Liver (tissue), 9 donors: ENCODE results near the gene PARD3. TPM values are rescaled to one million over a fixed set of nuclear protein-coding genes. Genes with fewer than 3 reads are reported as not detected.

ENCODE experiments used
- DNase-seq: peaks from one replicate; pipeline ENCODE4 v3.0.0-alpha.2; 2017; ENCODE audit warnings: low spot score
- H3K27ac ChIP-seq, 2 donors: one replicate each; pipeline ENCODE4 v1.7.0; 2013; ENCODE audit warnings: inconsistent platforms in 2 of 2, low read length in 2 of 2, control low read depth in 1 of 2, low read depth in 1 of 2, mild to moderate bottlenecking in 1 of 2
- H3K27me3 ChIP-seq, 4 donors: one replicate each; pipeline versions ENCODE4 v1.6.1 to v1.7.0; 2013; ENCODE audit warnings: low read length in 3 of 4, inconsistent platforms in 1 of 4, mild to moderate bottlenecking in 1 of 4, moderate library complexity in 1 of 4; ENCODE audit not compliant: control insufficient read depth in 4 of 4, insufficient read depth in 4 of 4
- H3K36me3 ChIP-seq, 4 donors: one replicate each; pipeline versions ENCODE4 v1.6.1 to v1.7.0; 2013; ENCODE audit warnings: low read length in 3 of 4, mild to moderate bottlenecking in 3 of 4, low read depth in 1 of 4, moderate library complexity in 1 of 4; ENCODE audit not compliant: control insufficient read depth in 4 of 4, insufficient read depth in 3 of 4
- H3K4me1 ChIP-seq, 4 donors: one replicate each; pipeline versions ENCODE4 v1.6.1 to v1.7.0; 2013; ENCODE audit warnings: low read length in 3 of 4, mild to moderate bottlenecking in 3 of 4, moderate library complexity in 1 of 4; ENCODE audit not compliant: control insufficient read depth in 4 of 4, insufficient read depth in 4 of 4
- H3K4me3 ChIP-seq, 3 donors: one replicate each; pipeline versions ENCODE4 v1.6.1 to v1.7.0; 2013; ENCODE audit warnings: low read length in 3 of 3, control low read depth in 1 of 3, low read depth in 1 of 3, mild to moderate bottlenecking in 1 of 3
- H3K9ac ChIP-seq, 2 donors: one replicate each; pipeline ENCODE4 v1.7.0; 2013; ENCODE audit warnings: low read length in 2 of 2, mild to moderate bottlenecking in 2 of 2, moderate library complexity in 2 of 2, control low read depth in 1 of 2, low read depth in 1 of 2
- H3K9me3 ChIP-seq, 4 donors: one replicate each; pipeline versions ENCODE4 v1.6.1 to v1.7.0; 2013; ENCODE audit warnings: low read length in 3 of 4; ENCODE audit not compliant: control insufficient read depth in 4 of 4
- ATF3 ChIP-seq: IDR thresholded peaks from 2 replicates; pipeline ENCODE4 v1.6.1; 2016; ENCODE audit warnings: antibody characterized with exemption
- CTCF ChIP-seq: fragments of 150-350 bp; IDR thresholded peaks from 2 replicates; pipeline ENCODE4 v1.5.1; 2017; ENCODE audit warnings: improper control_type of control experiment, low read depth, low read length; ENCODE audit not compliant: missing input control
- EGR1 ChIP-seq, 2 donors: IDR thresholded peaks; 2 replicates each; pipeline ENCODE4 v1.6.1; 2016 to 2018; ENCODE audit warnings: antibody characterized with exemption in 2 of 2, low read depth in 2 of 2
- FOXA1 ChIP-seq: IDR thresholded peaks from 2 replicates; pipeline ENCODE4 v1.6.1; 2016; ENCODE audit warnings: antibody characterized with exemption
- FOXA2 ChIP-seq: IDR thresholded peaks from 2 replicates; pipeline ENCODE4 v1.6.1; 2016; ENCODE audit warnings: antibody characterized with exemption
- HNF4A ChIP-seq, 2 donors: conservative IDR thresholded peaks; 2 replicates each; pipeline ENCODE4 v1.6.1; 2016; ENCODE audit warnings: antibody characterized with exemption in 2 of 2, mild to moderate bottlenecking in 2 of 2
- HNF4G ChIP-seq: IDR thresholded peaks from 2 replicates; pipeline ENCODE4 v1.6.1; 2016; ENCODE audit warnings: antibody characterized with exemption
- JUND ChIP-seq, 2 donors: IDR thresholded peaks; 2 replicates each; pipeline ENCODE4 v1.6.1; 2016; ENCODE audit warnings: antibody characterized with exemption in 2 of 2
- MAX ChIP-seq: IDR thresholded peaks from 2 replicates; pipeline ENCODE4 v1.6.1; 2016; ENCODE audit warnings: antibody characterized with exemption
- NR2F2 ChIP-seq: IDR thresholded peaks from 2 replicates; pipeline ENCODE4 v1.6.1; 2016; ENCODE audit warnings: antibody characterized with exemption
- RAD21 ChIP-seq, 2 donors: IDR thresholded peaks; 2 replicates each; pipeline ENCODE4 v1.6.1; 2016; ENCODE audit warnings: antibody characterized with exemption in 2 of 2, mild to moderate bottlenecking in 2 of 2
- REST ChIP-seq: IDR thresholded peaks from 2 replicates; pipeline ENCODE4 v1.6.1; 2016; ENCODE audit warnings: antibody characterized with exemption, mild to moderate bottlenecking
- RXRA ChIP-seq, 2 donors: IDR thresholded peaks; 2 replicates each; pipeline ENCODE4 v1.6.1; 2017 to 2018; ENCODE audit warnings: antibody characterized with exemption in 2 of 2, mild to moderate bottlenecking in 1 of 2
- SP1 ChIP-seq: IDR thresholded peaks from 2 replicates; pipeline ENCODE4 v1.6.1; 2018; ENCODE audit warnings: antibody characterized with exemption, mild to moderate bottlenecking
- TAF1 ChIP-seq: conservative IDR thresholded peaks from 2 replicates; pipeline ENCODE4 v1.6.1; 2016; ENCODE audit warnings: antibody characterized with exemption, mild to moderate bottlenecking
- YY1 ChIP-seq: IDR thresholded peaks from 2 replicates; pipeline ENCODE4 v1.6.1; 2016; ENCODE audit warnings: antibody characterized with exemption, mild to moderate bottlenecking
- ZBTB33 ChIP-seq: IDR thresholded peaks from 2 replicates; pipeline ENCODE4 v1.6.1; 2016; ENCODE audit warnings: antibody characterized with exemption
- WGBS: extraction: QIAGEN DNeasy Blood & Tissue Kit; methylation state at CpG from one replicate; pipeline ENCODE4 v1.1.7; 2013; 5-methylcytosine and 5-hydroxymethylcytosine counted together
- polyA plus RNA-seq, 2 donors: library from polyadenylated mRNA; stranded (reverse) in 1 of 2; unstranded in 1 of 2; fragments of 200-250 nt in 1 of 2; fragments of >200 nt in 1 of 2; fragmentation: Nextera tagmentation in 1 of 2; extraction: Ambion mirVana in 1 of 2; gene quantifications; one replicate each; pipeline versions ENCODE4 v1.2.1 to v1.2.3, GENCODE V29; 2013 to 2015
- total RNA-seq, 2 donors: library from RNA; depleted of rRNA; stranded (reverse); fragments of >200 nt; gene quantifications; one replicate each; pipeline ENCODE4 v1.2.3, GENCODE V29; 2014
- donor health status: healthy.
- donor health status: healthy.
- donor health status: healthy.
- donor health status: healthy.
- donor health status: healthy.

PARD3 gene
- total and polyA plus RNA-seq, 4 donors: 12.3 to 43.8 (median 13.5) TPM

- 82% methylated on average over 4 of the region's 4 CpGs for WGBS
- no peak for DNase-seq
- Histone ChIP-seq H3K9ac (no peak overlapping the region), H3K27ac (no peak overlapping the region), H3K9me3 (no peaks in the 10 kb centered on the region), H3K36me3 (no peaks in the 10 kb centered on the region), H3K4me3 (no peak overlapping the region), H3K27me3 (no peaks in the 10 kb centered on the region), H3K4me1 (no peaks in the 10 kb centered on the region)
- TF ChIP-seq JUND (IDR thresholded peaks at IDR 0.05): no peak
- no peak for TF ChIP-seq RAD21 (IDR thresholded peaks at IDR 0.05)
- no peak for TF ChIP-seq ATF3
- TF ChIP-seq YY1: no peak
- no peak for TF ChIP-seq EGR1 (IDR thresholded peaks at IDR 0.05; ENCODE audit: low read depth in 2 of 2)
- TF ChIP-seq ZBTB33: no peak
- no peak for TF ChIP-seq FOXA1
- TF ChIP-seq SP1: no peak
- no peak for TF ChIP-seq HNF4G
- no peak for TF ChIP-seq HNF4A (conservative IDR thresholded peaks at IDR 0.05)
- TF ChIP-seq RXRA (IDR thresholded peaks at IDR 0.05): no peak
- no peak for TF ChIP-seq FOXA2
- TF ChIP-seq MAX: no peak
- TF ChIP-seq NR2F2: no peak
- no peak for TF ChIP-seq TAF1
- no peak for TF ChIP-seq REST
- no peak for TF ChIP-seq CTCF
These were observed 582.6 kb downstream of the PARD3 start for GRCh38 chr10:34232481-34232880.
